ELR (cell line): ENCODE data around the gene PPP1R16B.
"Not testable (repeated sequence)": the region's sequence is repeated elsewhere in the genome, so short reads cannot be mapped to it uniquely, and the experiment has no call there.

Experiments
- DNase-seq: peaks from one replicate; pipeline ENCODE4 v3.0.0-alpha.2; 2015; ENCODE audit warnings: low read depth

PPP1R16B gene

GRCh38 chr20:38791940-38792339 lies 13.6 kb upstream of the PPP1R16B start:
- no peak for DNase-seq

GRCh38 chr20:38794057-38794456 lies 11.4 kb upstream of the PPP1R16B start:
- DNase-seq: not testable (repeated sequence)

- DNase-seq: no peak
Observed at GRCh38 chr20:38798266-38798665, 7.2 kb upstream of the PPP1R16B start.

GRCh38 chr20:38799203-38799602 lies 6.3 kb upstream of the PPP1R16B start:
- DNase-seq: no peak

DNA sequence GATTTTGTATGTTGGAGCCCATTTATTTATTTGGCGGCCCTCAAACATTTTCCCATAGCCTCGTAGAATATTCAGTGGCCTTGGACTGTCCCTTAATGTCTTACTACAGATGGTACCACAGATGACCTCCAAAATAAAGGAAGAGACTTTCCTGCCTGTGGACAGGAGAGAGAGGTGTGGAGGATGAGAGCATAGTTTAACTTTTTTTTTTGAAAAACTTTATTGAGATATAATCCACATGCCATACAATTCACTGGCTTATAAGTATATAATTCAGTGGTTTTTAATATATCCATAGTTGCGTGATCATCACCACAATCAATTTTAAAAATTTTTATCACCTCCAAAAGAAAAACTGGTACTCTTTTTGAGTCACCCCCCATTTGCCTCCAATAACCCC lies 4.6 kb upstream of the PPP1R16B start:
- DNase-seq: no peak

DNA sequence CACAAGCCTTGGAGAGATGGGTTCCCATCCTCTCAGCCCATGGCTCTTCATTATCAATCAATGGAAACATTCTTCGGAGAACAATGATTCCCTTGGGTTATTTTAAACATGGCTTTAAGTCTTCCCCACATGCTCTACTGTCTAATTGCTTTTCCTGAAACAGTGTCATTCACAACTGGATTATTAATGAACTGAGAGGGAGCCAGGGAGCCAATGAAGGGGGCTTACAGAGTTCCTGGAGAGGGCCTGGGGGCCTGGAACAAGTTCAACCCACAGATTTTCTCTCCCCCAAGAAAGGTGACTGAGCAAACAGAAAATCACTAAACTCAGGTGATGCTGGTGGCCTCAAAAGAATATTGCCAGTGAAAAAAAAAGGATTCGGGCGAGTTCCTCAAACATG lies 1.3 kb upstream of the PPP1R16B start:
- no peak for DNase-seq

DNA sequence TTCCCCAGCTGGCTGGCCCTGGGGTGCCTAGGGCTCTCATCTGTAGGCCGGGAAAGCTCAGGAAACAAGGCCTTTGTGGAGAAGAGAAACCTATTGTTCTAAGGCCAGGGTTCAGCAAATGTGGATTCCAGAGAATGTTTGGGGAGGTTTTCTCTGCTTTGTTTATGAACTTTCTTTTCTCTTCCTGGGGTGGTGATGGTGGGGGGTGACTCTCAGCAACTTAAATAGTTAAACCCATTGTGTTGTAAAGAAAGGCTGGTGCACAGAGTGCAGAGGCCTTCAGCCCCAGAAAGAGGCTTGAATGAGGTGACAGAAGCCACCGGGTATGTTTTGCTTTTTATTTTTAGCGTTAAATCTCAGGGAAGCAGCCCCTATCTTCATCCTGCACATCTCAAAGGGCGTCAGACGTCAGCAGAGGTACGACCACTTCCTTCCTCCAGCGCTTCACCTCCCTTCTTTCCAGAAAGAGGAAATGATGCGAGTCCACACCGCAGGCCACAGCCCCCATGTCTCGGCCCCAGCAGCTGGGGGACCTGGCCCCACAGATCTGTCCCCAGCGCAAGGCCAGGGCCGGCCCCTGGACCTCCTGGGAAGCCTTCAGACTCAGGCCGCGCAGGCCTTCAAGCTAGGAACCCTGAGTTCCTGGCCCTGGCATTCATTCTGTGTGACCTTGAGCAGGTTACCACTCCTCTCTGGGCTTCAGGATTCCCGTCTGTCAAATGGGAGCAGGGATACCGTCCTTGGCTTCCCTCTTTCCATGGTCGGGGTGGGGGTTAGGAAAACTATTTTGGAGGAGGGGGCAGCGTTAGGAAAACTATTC lies 605 bp upstream of the PPP1R16B start:
- no peak for DNase-seq

- no peak for DNase-seq
Observed at GRCh38 chr20:38805958-38806854, 709 bp downstream of the PPP1R16B start.

DNA sequence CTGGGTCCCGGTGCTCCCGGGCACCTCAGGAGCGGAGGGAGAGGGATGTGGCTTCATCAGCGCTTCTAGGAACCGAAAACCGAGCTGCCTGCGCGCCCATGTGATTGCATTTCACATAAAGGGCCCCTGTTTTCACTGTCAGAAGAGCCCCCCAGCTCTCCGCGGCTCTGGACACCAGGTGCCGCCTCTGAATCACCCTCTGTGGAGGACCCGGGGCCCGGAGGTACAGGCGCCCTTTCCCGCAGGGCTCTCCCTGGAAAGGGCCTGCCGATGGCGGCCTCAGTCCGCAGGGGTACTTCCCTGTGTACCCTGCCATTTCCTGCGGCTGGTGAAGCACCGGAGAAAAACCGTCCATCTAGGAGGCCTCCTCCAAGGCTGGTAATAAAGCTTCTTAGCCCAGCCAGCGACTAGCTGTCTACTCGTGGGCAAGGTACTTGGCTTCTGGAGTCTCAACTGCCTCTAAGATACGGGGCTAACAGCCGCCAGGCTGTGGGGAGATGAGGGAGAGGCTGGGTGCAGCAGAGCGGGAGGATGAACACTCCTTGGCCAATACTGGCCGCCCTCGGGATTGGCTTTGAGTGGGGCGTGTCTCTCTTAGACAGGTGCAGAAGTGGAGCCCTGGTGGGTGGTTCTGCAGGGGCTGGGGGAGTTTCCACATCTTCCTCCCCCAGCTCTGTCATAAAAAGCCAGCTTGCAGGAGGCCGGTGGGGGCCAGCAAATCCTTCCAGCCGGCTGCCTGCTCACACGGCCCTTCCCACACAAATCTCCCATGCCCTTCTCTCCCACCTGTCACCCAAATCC lies 1.6 kb downstream of the PPP1R16B start:
- DNase-seq: no peak

- DNase-seq: no peak
Observed at GRCh38 chr20:38809942-38810341, 4.4 kb downstream of the PPP1R16B start.

DNA sequence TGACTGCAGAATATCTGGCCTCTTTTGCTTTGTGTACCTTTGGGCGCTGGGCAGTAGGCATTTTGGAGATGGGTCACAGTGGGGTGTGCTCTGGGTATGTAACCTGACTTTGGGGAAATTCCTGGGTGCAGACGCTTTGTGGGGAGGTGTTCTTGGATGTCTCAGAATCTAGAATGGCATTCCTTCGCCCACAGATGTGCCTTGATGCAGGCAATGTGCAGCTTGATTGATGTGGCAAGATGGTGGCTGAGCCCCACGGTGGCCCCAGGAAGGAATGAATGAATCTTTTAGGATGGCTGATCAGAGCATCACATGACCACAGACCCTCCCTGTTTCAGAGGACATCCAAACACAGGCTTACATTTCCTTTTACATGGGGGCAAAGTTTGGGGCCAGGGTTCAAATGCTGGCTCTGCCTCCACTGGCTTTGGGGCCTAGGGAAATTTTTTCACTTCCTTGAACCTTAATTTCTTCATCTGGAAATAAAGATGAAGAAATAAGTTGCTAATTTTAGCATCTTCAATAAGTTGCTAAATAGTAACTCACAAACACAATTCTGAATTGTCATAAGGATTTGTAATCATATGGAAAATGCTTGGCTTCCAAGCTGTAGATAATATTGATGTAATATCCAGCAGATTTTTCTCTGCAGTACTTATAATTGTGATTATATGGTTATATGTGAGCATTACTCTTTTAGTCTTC lies 5.6 kb downstream of the PPP1R16B start:
- no peak for DNase-seq

DNA sequence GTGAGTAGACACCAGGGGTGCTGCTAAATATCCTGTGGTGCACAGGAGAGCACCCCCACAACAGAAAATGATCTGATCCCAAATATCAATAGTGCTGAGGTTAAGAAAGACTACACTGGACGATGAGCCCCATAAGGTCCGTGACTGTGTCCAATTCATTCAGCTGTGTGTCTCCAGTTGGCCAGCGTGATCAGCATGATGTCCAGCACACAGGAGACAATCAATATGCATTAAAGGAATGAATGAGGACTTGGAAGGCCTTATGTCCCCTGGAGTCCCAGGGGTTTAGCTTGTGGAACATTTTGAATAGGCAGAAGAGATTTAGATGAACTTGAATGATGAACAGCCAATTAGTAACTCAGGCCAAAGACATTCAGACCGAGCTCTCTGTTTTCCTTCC lies 6.3 kb downstream of the PPP1R16B start:
- no peak for DNase-seq

DNA sequence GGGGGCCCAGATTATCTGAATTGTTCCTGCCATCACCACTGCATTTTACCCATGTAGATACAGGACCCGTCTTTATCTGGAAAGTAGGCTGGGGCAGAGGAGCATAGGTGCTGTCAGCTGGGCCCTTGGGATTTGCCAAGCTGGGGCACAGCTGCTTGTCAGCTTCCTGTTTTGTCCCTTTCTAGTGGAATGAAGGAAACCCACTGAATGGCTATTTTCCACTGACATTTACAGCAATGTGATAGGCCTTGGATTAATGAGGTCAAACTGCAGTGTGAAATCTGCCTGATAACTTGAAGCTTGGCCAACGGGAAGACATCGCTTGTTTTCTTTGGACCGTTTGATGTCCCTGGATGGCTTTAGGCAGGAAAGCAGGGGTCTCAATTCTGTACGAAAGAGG lies 6.7 kb downstream of the PPP1R16B start:
- DNase-seq: no peak

DNA sequence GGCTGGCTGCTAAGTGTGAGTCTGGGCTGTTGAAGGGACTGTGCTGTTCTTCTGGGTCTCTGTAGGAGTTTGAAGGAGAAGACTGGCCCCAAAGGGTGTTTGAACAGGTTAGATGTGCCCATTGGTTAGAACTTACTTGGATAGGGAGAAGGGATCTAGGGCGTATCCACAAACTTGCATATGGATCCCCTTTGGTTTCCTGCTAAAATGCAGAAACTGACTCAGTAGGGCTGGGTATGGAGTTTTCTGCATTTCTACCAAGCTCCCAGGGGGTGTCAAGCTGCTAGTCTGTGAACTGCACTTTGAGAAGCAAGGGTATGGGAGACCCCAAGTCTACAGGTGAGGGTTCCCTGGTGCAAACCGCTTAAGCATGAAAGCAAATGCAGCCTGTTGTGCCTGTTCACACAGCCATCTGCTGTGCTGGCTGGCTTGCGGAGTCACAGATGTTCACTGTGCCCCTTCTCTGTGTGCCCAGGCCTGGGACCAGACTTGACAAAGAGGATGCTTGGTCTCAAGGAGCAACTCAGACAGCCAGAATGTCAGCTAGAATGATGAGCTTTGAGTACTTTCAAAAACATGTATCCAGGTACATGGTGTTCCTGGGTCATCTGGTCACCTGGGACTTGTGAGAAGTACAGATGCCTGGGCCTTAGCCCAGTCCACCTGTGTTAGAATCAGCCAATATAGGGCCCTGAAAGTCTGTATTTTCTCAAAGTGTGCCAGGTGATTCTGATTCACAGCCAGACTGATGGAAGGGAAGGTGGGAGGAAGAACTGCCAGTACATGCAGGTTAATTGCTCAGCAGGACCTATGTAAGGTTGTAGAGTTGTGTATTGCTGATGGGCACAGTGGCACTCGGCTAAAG lies 7.4 kb downstream of the PPP1R16B start:
- no peak for DNase-seq

DNA sequence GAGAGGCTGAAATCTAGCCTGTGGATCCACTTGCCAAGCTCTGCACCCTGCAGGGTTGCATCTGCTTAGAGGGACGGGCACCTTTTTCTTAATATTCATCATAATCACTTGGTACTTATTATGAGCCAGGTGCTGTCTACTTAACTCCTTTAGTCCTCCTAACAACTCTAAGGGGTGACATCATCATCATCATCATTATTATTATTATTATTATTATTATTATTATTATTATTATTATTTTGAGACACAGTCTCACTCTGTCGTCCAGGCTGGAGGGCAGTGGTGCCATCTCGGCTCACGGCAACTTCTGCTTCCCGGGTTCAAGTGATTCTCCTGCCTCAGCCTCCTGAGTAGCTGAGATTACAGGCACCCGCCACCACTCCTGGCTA lies 8.1 kb downstream of the PPP1R16B start:
- DNase-seq: not testable (repeated sequence)

GRCh38 chr20:38815446-38815845 lies 9.9 kb downstream of the PPP1R16B start:
- no peak for DNase-seq

GRCh38 chr20:38818113-38819065 lies 12.9 kb downstream of the PPP1R16B start:
- no peak for DNase-seq

GRCh38 chr20:38825571-38825900 lies 20.0 kb downstream of the PPP1R16B start:
- no peak for DNase-seq

DNA sequence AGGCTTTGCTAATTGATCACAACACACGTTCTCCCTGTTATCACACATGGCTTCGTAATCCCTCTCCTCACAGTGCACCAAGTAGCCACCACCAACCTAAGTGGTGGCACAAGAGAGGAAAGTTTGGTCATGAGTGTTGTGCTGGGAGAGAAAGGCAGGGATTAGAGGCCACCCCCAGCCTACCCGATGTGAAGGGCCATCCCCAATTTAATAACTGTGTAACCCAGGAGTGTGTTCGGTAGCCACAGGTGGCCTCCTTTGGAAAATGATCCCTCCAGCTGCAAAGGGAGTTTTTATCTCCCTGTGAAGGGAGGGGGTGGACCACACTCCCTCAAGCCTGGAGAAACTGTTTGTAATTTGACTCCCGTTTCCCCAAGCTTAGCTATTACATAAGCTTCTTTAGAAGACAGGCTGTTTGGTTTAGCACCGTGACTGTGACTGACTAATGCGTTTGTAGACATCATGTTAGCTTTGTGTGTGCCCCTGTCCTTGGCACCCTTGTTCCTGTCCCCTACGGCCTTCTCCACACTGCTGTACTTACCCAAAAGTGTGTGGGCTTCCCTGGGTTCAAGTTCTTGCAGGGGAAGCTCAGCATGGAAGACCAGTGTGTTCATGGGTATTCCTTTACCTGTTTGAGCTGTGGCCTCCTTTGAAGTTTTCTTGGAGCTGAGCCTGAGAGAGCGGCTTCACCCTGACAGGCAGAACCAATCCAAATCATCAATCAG lies 20.6 kb downstream of the PPP1R16B start:
- DNase-seq: peak; percentile 36
